KMS-11 (cell line): ENCODE measurements around the gene ALKBH4.
"Not testable (repeated sequence)": the region's sequence is repeated elsewhere in the genome, so short reads cannot be mapped to it uniquely, and the experiment has no call there.

Experiments
- H2AFZ ChIP-seq: fragments of 200-600 bp; sonication (generic); 2 replicates; pipeline ENCODE4 v1.6.1; 2016; ENCODE audit warnings: antibody characterized with exemption, mixed run types, low read depth
- H3K27ac ChIP-seq: fragments of 200-600 bp; sonication (generic); 2 replicates; pipeline ENCODE4 v1.6.1; 2016; ENCODE audit warnings: mild to moderate bottlenecking, mixed run types
- H3K27me3 ChIP-seq: fragments of 200-600 bp; sonication (generic); 2 replicates; pipeline ENCODE4 v1.6.1; 2017; ENCODE audit warnings: mild to moderate bottlenecking, low read depth, mixed run types, moderate library complexity; ENCODE audit not compliant: insufficient read depth
- H3K36me3 ChIP-seq: fragments of 200-600 bp; sonication (generic); 2 replicates; pipeline ENCODE4 v1.6.1; 2017; ENCODE audit warnings: mild to moderate bottlenecking, mixed run types; ENCODE audit not compliant: insufficient read depth
- H3K4me1 ChIP-seq: fragments of 200-600 bp; sonication (generic); 2 replicates; pipeline ENCODE4 v1.6.1; 2016; ENCODE audit warnings: mild to moderate bottlenecking, low read depth, mixed run types; ENCODE audit not compliant: poor library complexity, severe bottlenecking
- H3K4me2 ChIP-seq: fragments of 200-600 bp; sonication (generic); 2 replicates; pipeline ENCODE4 v1.7.0; 2016; ENCODE audit warnings: mild to moderate bottlenecking, mixed run types
- H3K4me3 ChIP-seq: fragments of 200-600 bp; sonication (generic); IDR thresholded peaks from 2 replicates; pipeline ENCODE4 v1.6.1; 2017; ENCODE audit warnings: low read depth, low read length, mixed read lengths; ENCODE audit not compliant: insufficient read depth
- H3K79me2 ChIP-seq: fragments of 200-600 bp; sonication (generic); 2 replicates; pipeline ENCODE4 v1.6.1; 2016; ENCODE audit warnings: low read depth, mixed run types; ENCODE audit not compliant: insufficient read depth
- H3K9ac ChIP-seq: fragments of 200-600 bp; sonication (generic); 2 replicates; pipeline ENCODE4 v1.6.1; 2016; ENCODE audit warnings: mild to moderate bottlenecking, mixed run types
- H4K20me1 ChIP-seq: fragments of 200-600 bp; sonication (generic); 2 replicates; pipeline ENCODE4 v1.6.1; 2016; ENCODE audit warnings: mild to moderate bottlenecking, mixed run types; ENCODE audit not compliant: insufficient read depth
- CTCF ChIP-seq: fragments of 200-600 bp; sonication (generic); conservative IDR thresholded peaks from 2 replicates; pipeline ENCODE4 v1.6.1; 2017; ENCODE audit warnings: low read depth, mild to moderate bottlenecking, antibody characterized with exemption, low read length, moderate library complexity, mixed read lengths

The ALKBH4 gene

GRCh38 chr7:102464577-102465280 lies at the start of gene ALKBH4, which contains the start of gene LRWD1:
Gene ALKBH4, minus strand, starts transcription at chr7:102464863. Its CDS starts 27 bp downstream, at chr7:102464836.
Gene LRWD1, plus strand, starts transcription at chr7:102464984. Its CDS starts 97 bp downstream, at chr7:102465081.
- peak within 1 kb of the TSS; percentile 47 for H3K27ac ChIP-seq
- peaks cover 22% of the 10 kb centered on the region for H3K4me1 ChIP-seq
- peak within 1 kb of the TSS; percentile 99 for H2AFZ ChIP-seq

GRCh38 chr7:102512642-102513221 lies 48.1 kb upstream of the ALKBH4 start:
- not testable (repeated sequence) for H3K4me2 ChIP-seq, H3K27ac ChIP-seq

More at GRCh38 chr7:102464577-102465280, at the start of gene ALKBH4, which contains the start of gene LRWD1:
- Histone ChIP-seq H3K4me3 (peak within 1 kb of the TSS; percentile 66), H3K9ac (peak within 1 kb of the TSS; percentile 84), H3K79me2 (peaks cover 26% of the 10 kb centered on the region; the same call in 1 of the 2 replicates), H3K36me3 (no peaks in the 10 kb centered on the region), H3K27me3 (no peaks in the 10 kb centered on the region), H3K4me2 (peak within 1 kb of the TSS; percentile 94), H4K20me1 (no peaks in the 10 kb centered on the region)
- 0 out of 2 replicates have a peak, but pooled peaks have one; percentile 28 for TF ChIP-seq CTCF

GRCh38 chr7:102511860-102512522 lies 47.3 kb upstream of the ALKBH4 start:
- not testable (repeated sequence) for H3K36me3 ChIP-seq, H3K79me2 ChIP-seq, H3K4me3 ChIP-seq, H2AFZ ChIP-seq, H3K4me2 ChIP-seq, H3K4me1 ChIP-seq, H3K9ac ChIP-seq, H4K20me1 ChIP-seq, H3K27me3 ChIP-seq, H3K27ac ChIP-seq

More at GRCh38 chr7:102512642-102513221, 48.1 kb upstream of the ALKBH4 start:
- not testable (repeated sequence) for H3K4me3 ChIP-seq, H4K20me1 ChIP-seq, H2AFZ ChIP-seq, H3K4me1 ChIP-seq, H3K36me3 ChIP-seq, H3K9ac ChIP-seq, H3K27me3 ChIP-seq, H3K79me2 ChIP-seq

GRCh38 chr7:102510575-102510974 lies 45.9 kb upstream of the ALKBH4 start:
- not testable (repeated sequence) for H3K4me3 ChIP-seq, H2AFZ ChIP-seq, H4K20me1 ChIP-seq, H3K4me2 ChIP-seq, H3K36me3 ChIP-seq, H3K79me2 ChIP-seq, H3K27ac ChIP-seq, H3K4me1 ChIP-seq, H3K27me3 ChIP-seq, H3K9ac ChIP-seq

GRCh38 chr7:102507410-102508088 lies 42.9 kb upstream of the ALKBH4 start:
- H3K4me2 ChIP-seq, H2AFZ ChIP-seq, H4K20me1 ChIP-seq, H3K27me3 ChIP-seq, H3K4me3 ChIP-seq, H3K36me3 ChIP-seq, H3K27ac ChIP-seq, H3K79me2 ChIP-seq, H3K4me1 ChIP-seq, H3K9ac ChIP-seq: not testable (repeated sequence)

GRCh38 chr7:102505298-102506185 lies 40.9 kb upstream of the ALKBH4 start:
- H3K4me3 ChIP-seq, H3K79me2 ChIP-seq, H3K4me2 ChIP-seq, H3K27me3 ChIP-seq, H2AFZ ChIP-seq, H4K20me1 ChIP-seq, H3K36me3 ChIP-seq, H3K4me1 ChIP-seq, H3K9ac ChIP-seq, H3K27ac ChIP-seq: not testable (repeated sequence)

- not testable (repeated sequence) for H4K20me1 ChIP-seq, H3K27me3 ChIP-seq, H3K9ac ChIP-seq, H2AFZ ChIP-seq, H3K4me3 ChIP-seq, H3K4me2 ChIP-seq, H3K27ac ChIP-seq, H3K4me1 ChIP-seq, H3K36me3 ChIP-seq, H3K79me2 ChIP-seq
Measured at GRCh38 chr7:102503141-102503540, 38.5 kb upstream of the ALKBH4 start.

GRCh38 chr7:102498321-102498720 lies 33.7 kb upstream of the ALKBH4 start:
- H4K20me1 ChIP-seq, H2AFZ ChIP-seq, H3K27ac ChIP-seq, H3K4me1 ChIP-seq, H3K4me3 ChIP-seq, H3K9ac ChIP-seq, H3K4me2 ChIP-seq, H3K27me3 ChIP-seq, H3K36me3 ChIP-seq, H3K79me2 ChIP-seq: not testable (repeated sequence)
